ENCODE data around the gene RIBC2. TPM values are rescaled to one million over a fixed set of nuclear protein-coding genes. Genes with fewer than 3 reads are reported as not detected.

RIBC2 gene
- total and polyA plus RNA-seq, 2 of the 4 experiments (the other 2 are of a cell fraction): 0.29 to 0.36 TPM

- H3K4me1 ChIP-seq (ENCODE audit: control insufficient read depth, insufficient read depth, low read length): no peaks in the 10 kb centered on the region
- no peak overlapping the region for H2BK5ac ChIP-seq (ENCODE audit: low read depth, low read length, poor library complexity, severe bottlenecking)
- no TSS peak for BruUV-seq (replicated peaks)
- H4K20me1 ChIP-seq (ENCODE audit: insufficient read depth, low read length): no peaks in the 10 kb centered on the region
- DNase-seq (no peak), ATAC-seq (ENCODE audit: low read depth) (no peak)
- no peaks in the 10 kb centered on the region for H3K79me1 ChIP-seq (ENCODE audit: low read depth in 1 of 2, low read length in 2 of 2)
- CTCF ChIA-PET: no interaction called here
- no peak overlapping the region for H3K9ac ChIP-seq (ENCODE audit: low read depth, low read length)
- H2BK120ac ChIP-seq (ENCODE audit: low read depth, low read length): no peak overlapping the region
- H3K4ac ChIP-seq (ENCODE audit: low read depth, low read length): no peak overlapping the region
- POLR2A ChIA-PET (ENCODE audit: unreplicated experiment): no interaction called here
- TF ChIP-seq RCOR1 (IDR thresholded peaks at IDR 0.05; ENCODE audit: insufficient replicate concordance, low read length) (no peak), BHLHE40 (IDR thresholded peaks at IDR 0.05; ENCODE audit: low read depth, low read length) (no peak), FOS (IDR thresholded peaks at IDR 0.05; ENCODE audit: low read depth, low read length) (no peak), CHD1 (IDR thresholded peaks at IDR 0.05; ENCODE audit: low read depth, low read length) (no peak), SMC3 (IDR thresholded peaks at IDR 0.05; ENCODE audit: low read depth, low read length) (no peak), USF2 (IDR thresholded peaks at IDR 0.05; ENCODE audit: low read depth, low read length) (no peak), ELK1 (IDR thresholded peaks at IDR 0.05; ENCODE audit: borderline replicate concordance, low read depth, low read length) (no peak), CEBPB (IDR thresholded peaks at IDR 0.05; ENCODE audit: low read depth, low read length) (no peak), NFE2L2 (IDR thresholded peaks at IDR 0.05; ENCODE audit: low read depth, low read length) (no peak), MXI1 (IDR thresholded peaks at IDR 0.05; ENCODE audit: borderline replicate concordance, low read depth, low read length) (no peak), CTCF (conservative IDR thresholded peaks at IDR 0.05; ENCODE audit: low read depth, low read length) (no peak), RFX5 (IDR thresholded peaks at IDR 0.05; ENCODE audit: low read depth, low read length) (no peak), MAFK (IDR thresholded peaks at IDR 0.05; ENCODE audit: low read depth, low read length) (no peak), POLR2A (IDR thresholded peaks at IDR 0.05; ENCODE audit: low read depth, low read length) (no peak), MAZ (IDR thresholded peaks at IDR 0.05; ENCODE audit: borderline replicate concordance, low read depth, low read length) (no peak)
- no peak overlapping the region for H2AFZ ChIP-seq (replicated peaks; ENCODE audit: low read length, poor library complexity)
- H3K4me3 ChIP-seq (ENCODE audit: insufficient read depth, low read depth, low read length): no peak overlapping the region
- no peak overlapping the region for H3K4me2 ChIP-seq (ENCODE audit: low read depth, low read length)
- H3K23ac ChIP-seq (ENCODE audit: low read depth, low read length): no peak overlapping the region
- no peak overlapping the region for H3K14ac ChIP-seq (replicated peaks; ENCODE audit: low read depth, low read length)
- no peak overlapping the region for H3K56ac ChIP-seq (ENCODE audit: extremely low read depth, insufficient read depth, low read length)
- no peaks in the 10 kb centered on the region for H3K27me3 ChIP-seq (ENCODE audit: control insufficient read depth, insufficient read depth, low read length)
- H2BK15ac ChIP-seq (ENCODE audit: low read depth, low read length): no peak overlapping the region
- no peaks in the 10 kb centered on the region for H3K9me1 ChIP-seq (ENCODE audit: insufficient read depth, low read length)
- dilution Hi-C loops (cut with HindIII; ENCODE audit: low sequenced_read_pairs, unreplicated experiment) (no loop called here), in situ Hi-C loops (cut with MboI; ENCODE audit: low sequenced_read_pairs) (no loop called here), intact Hi-C loops (cut with micrococcal nuclease) (no loop called here)
- H4K5ac ChIP-seq (ENCODE audit: low read depth, low read length): no peak overlapping the region
- no peak overlapping the region for H4K8ac ChIP-seq (ENCODE audit: low read depth in 2 of 2, low read length in 2 of 2)
- no peak overlapping the region for H2AK9ac ChIP-seq (replicated peaks; ENCODE audit: low read depth, low read length, poor library complexity)
- H2BK20ac ChIP-seq (ENCODE audit: low read depth, low read length): no peak overlapping the region
- 87% methylated on average over 4 of the region's 14 CpGs; no CpG with 5 or more reads in 1 of the 2 experiments for WGBS, 2 experiments (ENCODE audit: extremely low coverage in 2 of 2, insufficient read length in 1 of 2)
- H3K18ac ChIP-seq (ENCODE audit: low read depth, low read length): no peak overlapping the region
- no peaks in the 10 kb centered on the region; the same call in 1 of the 2 replicates for H3K36me3 ChIP-seq (ENCODE audit: control insufficient read depth, insufficient read depth, low read length)
- H4K91ac ChIP-seq (ENCODE audit: insufficient read depth, low read depth, low read length): no peak overlapping the region
- no peak overlapping the region for H2AK5ac ChIP-seq (ENCODE audit: low read depth, low read length)
- H3K9me3 ChIP-seq (ENCODE audit: control insufficient read depth, insufficient read depth, low read length): peaks cover 3% of the 10 kb centered on the region
- H3K27ac ChIP-seq (ENCODE audit: insufficient read depth, low read length): no peak overlapping the region
Measured at GRCh38 chr22:45422237-45422983, 8.9 kb downstream of the RIBC2 start.

Measured in IMR-90 (cell line).